K562 (cell line): ENCODE results near the gene ZNRF1. TPM values are rescaled to one million over a fixed set of nuclear protein-coding genes. Genes with fewer than 3 reads are reported as not detected.

ENCODE experiments used
- BRF1 ChIP-seq: IDR thresholded peaks from 3 replicates; pipeline ENCODE4 v1.6.1; 2011; ENCODE audit warnings: borderline replicate concordance, mild to moderate bottlenecking; ENCODE audit not compliant: insufficient read length; ENCODE audit errors: extremely low read depth
- CHCHD3 ChIP-seq: fragments of 250-450 bp; sonication (Bioruptor Pico); IDR thresholded peaks from 2 replicates; pipeline ENCODE4 v2.1.2; 2022; ENCODE audit warnings: mild to moderate bottlenecking
- CSDE1 ChIP-seq, 2 experiments: fragments of 450-650 bp; IDR thresholded peaks; 2 replicates each; pipeline ENCODE4 v1.6.1; 2016; ENCODE audit warnings: mild to moderate bottlenecking in 1 of 2
- GTF2A2 ChIP-seq: IDR thresholded peaks from 2 replicates; pipeline ENCODE4 v1.6.1; 2016; ENCODE audit warnings: mild to moderate bottlenecking, missing genetic modification characterization, missing compliant biosample characterization
- HLTF ChIP-seq: fragments of 450-650 bp; IDR thresholded peaks from 2 replicates; pipeline ENCODE4 v1.6.1; 2016
- ILF3 ChIP-seq: fragments of 450-650 bp; IDR thresholded peaks from 2 replicates; pipeline ENCODE4 v1.6.1; 2018; ENCODE audit warnings: antibody characterized with exemption, mild to moderate bottlenecking, moderate library complexity, borderline replicate concordance
- ILK ChIP-seq: fragments of 450-650 bp; IDR thresholded peaks from 2 replicates; pipeline ENCODE4 v1.6.1; 2016; ENCODE audit warnings: missing genetic modification characterization, low read depth, mild to moderate bottlenecking, missing compliant biosample characterization, moderate library complexity, borderline replicate concordance
- PML ChIP-seq: IDR thresholded peaks from 2 replicates; pipeline ENCODE4 v1.6.1; 2012; ENCODE audit warnings: low read length, inconsistent platforms
- SMC3 ChIP-seq: conservative IDR thresholded peaks from 2 replicates; pipeline ENCODE4 v1.6.1; 2011; ENCODE audit warnings: low read depth, low read length, improper control_type of control experiment; ENCODE audit not compliant: insufficient read depth
- STAG1 ChIP-seq: sonication (generic); formaldehyde crosslinking; IDR thresholded peaks from 2 replicates; pipeline ENCODE4 v1.5.0; 2020; ENCODE audit warnings: missing genetic modification reagents, borderline replicate concordance
- TAF9B ChIP-seq: fragments of 450-650 bp; IDR thresholded peaks from 2 replicates; pipeline ENCODE4 v1.6.1; 2018; ENCODE audit warnings: mild to moderate bottlenecking; ENCODE audit not compliant: partially characterized antibody
- ZNF143 ChIP-seq: sonication (generic); formaldehyde crosslinking; IDR thresholded peaks from 2 replicates; pipeline ENCODE4 v1.9.0; 2022; ENCODE audit warnings: mild to moderate bottlenecking, missing genetic modification reagents
- ZNF165 ChIP-seq: fragments of 250-450 bp; sonication (Bioruptor Pico); IDR thresholded peaks from 2 replicates; pipeline ENCODE4 v1.4.0; 2020; ENCODE audit warnings: borderline replicate concordance
- ZNF408 ChIP-seq: fragments of 250-450 bp; sonication (Bioruptor Pico); IDR thresholded peaks from 2 replicates; pipeline ENCODE4 v1.4.0; 2020; ENCODE audit warnings: low read depth, mild to moderate bottlenecking, moderate library complexity
- ZNF445 ChIP-seq: fragments of 250-450 bp; sonication (Bioruptor Pico); IDR thresholded peaks from 2 replicates; pipeline ENCODE4 v1.4.0; 2020; ENCODE audit warnings: low read depth, mild to moderate bottlenecking, moderate library complexity
- polyA plus RNA-seq, 8 experiments: library from polyadenylated mRNA; depleted of rRNA in 4 of 8; stranded (reverse) in 5 of 8; unstranded in 3 of 8; fragments of >200 nt; fragmentation: Nextera tagmentation in 2 of 8; fragmentation: Illumina TruSeq in 1 of 8; extraction: Ambion mirVana in 2 of 8; extraction: Trizol in 1 of 8; gene quantifications; 2 replicates each; pipeline versions ENCODE4 v1.2.1 to v1.2.3, GENCODE V29; 2011 to 2014; ENCODE audit warnings: inconsistent platforms in 1 of 8, missing spikeins in 1 of 8
- total RNA-seq, 7 experiments: library from RNA; depleted of rRNA in 6 of 7; stranded (reverse); fragments of >200 nt in 6 of 7; fragmentation: Illumina TruSeq in 2 of 7; extraction: Trizol in 2 of 7; gene quantifications; 2 replicates each; pipeline versions ENCODE4 v1.2.1 to v1.2.3, GENCODE V29; 2011 to 2021; ENCODE audit warnings: low replicate concordance in 1 of 7
- TF ChIP-seq, protein P1 (sequence below), 2 experiments: fragments of 450-650 bp in 1 of 2; IDR thresholded peaks; 2 replicates each; pipeline ENCODE4 v1.6.1; 2011 to 2017; ENCODE audit warnings: low read depth in 2 of 2, antibody characterized with exemption in 1 of 2, borderline replicate concordance in 1 of 2, low read length in 1 of 2, mild to moderate bottlenecking in 1 of 2, mixed read lengths in 1 of 2; ENCODE audit not compliant: control insufficient read depth in 1 of 2
- TF ChIP-seq, protein P2 (sequence below): IDR thresholded peaks from 2 replicates; pipeline ENCODE4 v1.6.1; 2014; ENCODE audit warnings: antibody characterized with exemption
- TF ChIP-seq, protein P3 (sequence below): IDR thresholded peaks from 2 replicates; pipeline ENCODE4 v1.6.1; 2011; ENCODE audit not compliant: insufficient read length; ENCODE audit errors: extremely low read depth
- TF ChIP-seq, protein P4 (sequence below): fragments of 150-350 bp; IDR thresholded peaks from 2 replicates; pipeline ENCODE4 v1.6.1; 2014; ENCODE audit warnings: low read depth, mild to moderate bottlenecking, low read length, borderline replicate concordance

ZNRF1 gene
- total and polyA plus RNA-seq, 9 of the 15 experiments (the other 6 are each of a cell fraction or from before 2014, with no cell fraction given) = 9.5 to 37.7 (median 20.0) TPM

DNA sequence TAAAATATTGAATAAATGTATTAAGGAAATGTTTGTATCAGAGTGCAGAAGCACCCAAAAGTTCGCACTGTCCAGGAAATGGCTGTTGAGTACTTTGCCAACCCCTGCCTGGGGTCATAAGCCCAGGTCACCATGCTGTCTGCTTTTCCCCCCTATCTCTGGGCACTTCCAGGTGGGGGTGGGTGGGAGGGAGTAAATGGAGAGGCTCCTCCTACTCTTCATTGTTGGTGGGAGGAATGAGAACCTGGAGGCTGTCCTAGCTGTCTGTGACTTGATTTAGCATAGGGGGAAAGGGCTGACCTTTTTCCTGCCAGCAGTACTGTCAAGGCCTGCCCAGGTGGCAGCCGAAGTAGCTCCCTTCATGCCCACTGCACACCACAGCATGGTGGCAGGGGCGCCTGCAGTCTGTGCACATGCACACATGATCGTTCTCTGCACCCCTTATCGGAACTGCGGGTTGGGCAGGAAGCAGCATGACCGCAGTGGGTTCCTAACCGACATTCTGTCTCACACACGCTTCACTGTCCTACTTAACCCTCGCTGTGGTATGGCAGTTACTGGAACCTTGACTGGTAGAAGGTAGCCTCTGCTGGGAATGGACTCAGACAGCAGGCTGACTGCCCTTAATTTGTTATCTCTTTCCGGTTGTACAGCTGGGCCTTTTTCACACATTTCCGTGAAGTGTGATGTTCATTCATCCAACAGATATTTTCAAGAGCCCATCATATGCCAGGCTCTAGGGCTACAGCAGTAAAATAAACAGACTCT is 76.3 kb downstream of the ZNRF1 start (continued):
- TF ChIP-seq, protein P1, sequence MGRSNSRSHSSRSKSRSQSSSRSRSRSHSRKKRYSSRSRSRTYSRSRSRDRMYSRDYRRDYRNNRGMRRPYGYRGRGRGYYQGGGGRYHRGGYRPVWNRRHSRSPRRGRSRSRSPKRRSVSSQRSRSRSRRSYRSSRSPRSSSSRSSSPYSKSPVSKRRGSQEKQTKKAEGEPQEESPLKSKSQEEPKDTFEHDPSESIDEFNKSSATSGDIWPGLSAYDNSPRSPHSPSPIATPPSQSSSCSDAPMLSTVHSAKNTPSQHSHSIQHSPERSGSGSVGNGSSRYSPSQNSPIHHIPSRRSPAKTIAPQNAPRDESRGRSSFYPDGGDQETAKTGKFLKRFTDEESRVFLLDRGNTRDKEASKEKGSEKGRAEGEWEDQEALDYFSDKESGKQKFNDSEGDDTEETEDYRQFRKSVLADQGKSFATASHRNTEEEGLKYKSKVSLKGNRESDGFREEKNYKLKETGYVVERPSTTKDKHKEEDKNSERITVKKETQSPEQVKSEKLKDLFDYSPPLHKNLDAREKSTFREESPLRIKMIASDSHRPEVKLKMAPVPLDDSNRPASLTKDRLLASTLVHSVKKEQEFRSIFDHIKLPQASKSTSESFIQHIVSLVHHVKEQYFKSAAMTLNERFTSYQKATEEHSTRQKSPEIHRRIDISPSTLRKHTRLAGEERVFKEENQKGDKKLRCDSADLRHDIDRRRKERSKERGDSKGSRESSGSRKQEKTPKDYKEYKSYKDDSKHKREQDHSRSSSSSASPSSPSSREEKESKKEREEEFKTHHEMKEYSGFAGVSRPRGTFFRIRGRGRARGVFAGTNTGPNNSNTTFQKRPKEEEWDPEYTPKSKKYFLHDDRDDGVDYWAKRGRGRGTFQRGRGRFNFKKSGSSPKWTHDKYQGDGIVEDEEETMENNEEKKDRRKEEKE (IDR thresholded peaks at IDR 0.05; ENCODE audit: borderline replicate concordance in 1 of 2, control insufficient read depth in 1 of 2, low read depth in 2 of 2, low read length in 1 of 2) = no peak
- TF ChIP-seq ILF3 (no peak), HLTF (no peak), SMC3 (no peak), ZNF408 (CRISPR knock-in tag) (no peak), STAG1 (no peak), ILK (no peak), BRF1 (no peak), CHCHD3 (CRISPR knock-in tag) (no peak), CSDE1 (IDR thresholded peaks at IDR 0.05) (no peak), ZNF143 (CRISPR knock-in tag) (no peak), GTF2A2 (tag) (no peak), TAF9B (peak; percentile 12), ZNF445 (CRISPR knock-in tag) (no peak), PML (no peak), ZNF165 (CRISPR knock-in tag) (no peak)
- TF ChIP-seq, protein P2, sequence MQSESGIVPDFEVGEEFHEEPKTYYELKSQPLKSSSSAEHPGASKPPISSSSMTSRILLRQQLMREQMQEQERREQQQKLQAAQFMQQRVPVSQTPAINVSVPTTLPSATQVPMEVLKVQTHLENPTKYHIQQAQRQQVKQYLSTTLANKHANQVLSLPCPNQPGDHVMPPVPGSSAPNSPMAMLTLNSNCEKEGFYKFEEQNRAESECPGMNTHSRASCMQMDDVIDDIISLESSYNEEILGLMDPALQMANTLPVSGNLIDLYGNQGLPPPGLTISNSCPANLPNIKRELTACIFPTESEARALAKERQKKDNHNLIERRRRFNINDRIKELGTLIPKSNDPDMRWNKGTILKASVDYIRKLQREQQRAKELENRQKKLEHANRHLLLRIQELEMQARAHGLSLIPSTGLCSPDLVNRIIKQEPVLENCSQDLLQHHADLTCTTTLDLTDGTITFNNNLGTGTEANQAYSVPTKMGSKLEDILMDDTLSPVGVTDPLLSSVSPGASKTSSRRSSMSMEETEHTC = peak; percentile 81; the same call in 1 of the 2 replicates
- TF ChIP-seq, protein P3, sequence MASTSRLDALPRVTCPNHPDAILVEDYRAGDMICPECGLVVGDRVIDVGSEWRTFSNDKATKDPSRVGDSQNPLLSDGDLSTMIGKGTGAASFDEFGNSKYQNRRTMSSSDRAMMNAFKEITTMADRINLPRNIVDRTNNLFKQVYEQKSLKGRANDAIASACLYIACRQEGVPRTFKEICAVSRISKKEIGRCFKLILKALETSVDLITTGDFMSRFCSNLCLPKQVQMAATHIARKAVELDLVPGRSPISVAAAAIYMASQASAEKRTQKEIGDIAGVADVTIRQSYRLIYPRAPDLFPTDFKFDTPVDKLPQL = no peak
- TF ChIP-seq, protein P4, sequence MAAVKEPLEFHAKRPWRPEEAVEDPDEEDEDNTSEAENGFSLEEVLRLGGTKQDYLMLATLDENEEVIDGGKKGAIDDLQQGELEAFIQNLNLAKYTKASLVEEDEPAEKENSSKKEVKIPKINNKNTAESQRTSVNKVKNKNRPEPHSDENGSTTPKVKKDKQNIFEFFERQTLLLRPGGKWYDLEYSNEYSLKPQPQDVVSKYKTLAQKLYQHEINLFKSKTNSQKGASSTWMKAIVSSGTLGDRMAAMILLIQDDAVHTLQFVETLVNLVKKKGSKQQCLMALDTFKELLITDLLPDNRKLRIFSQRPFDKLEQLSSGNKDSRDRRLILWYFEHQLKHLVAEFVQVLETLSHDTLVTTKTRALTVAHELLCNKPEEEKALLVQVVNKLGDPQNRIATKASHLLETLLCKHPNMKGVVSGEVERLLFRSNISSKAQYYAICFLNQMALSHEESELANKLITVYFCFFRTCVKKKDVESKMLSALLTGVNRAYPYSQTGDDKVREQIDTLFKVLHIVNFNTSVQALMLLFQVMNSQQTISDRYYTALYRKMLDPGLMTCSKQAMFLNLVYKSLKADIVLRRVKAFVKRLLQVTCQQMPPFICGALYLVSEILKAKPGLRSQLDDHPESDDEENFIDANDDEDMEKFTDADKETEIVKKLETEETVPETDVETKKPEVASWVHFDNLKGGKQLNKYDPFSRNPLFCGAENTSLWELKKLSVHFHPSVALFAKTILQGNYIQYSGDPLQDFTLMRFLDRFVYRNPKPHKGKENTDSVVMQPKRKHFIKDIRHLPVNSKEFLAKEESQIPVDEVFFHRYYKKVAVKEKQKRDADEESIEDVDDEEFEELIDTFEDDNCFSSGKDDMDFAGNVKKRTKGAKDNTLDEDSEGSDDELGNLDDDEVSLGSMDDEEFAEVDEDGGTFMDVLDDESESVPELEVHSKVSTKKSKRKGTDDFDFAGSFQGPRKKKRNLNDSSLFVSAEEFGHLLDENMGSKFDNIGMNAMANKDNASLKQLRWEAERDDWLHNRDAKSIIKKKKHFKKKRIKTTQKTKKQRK = no peak
